AG09309 (cell line): ENCODE results near the gene GABRB3.

Experiments
- DNase-seq: peaks from one replicate; pipeline ENCODE4 v3.0.0-alpha.2; 2010; ENCODE audit warnings: low read depth
- H3K4me3 ChIP-seq: 2 replicates; pipeline ENCODE4 v1.5.1; 2011; ENCODE audit warnings: mild to moderate bottlenecking, low read depth, low read length, moderate library complexity; ENCODE audit not compliant: control insufficient read depth
- CTCF ChIP-seq: IDR thresholded peaks from 2 replicates; pipeline ENCODE4 v1.5.1; 2011; ENCODE audit warnings: mild to moderate bottlenecking, low read depth, low read length, inconsistent platforms; ENCODE audit not compliant: insufficient read depth, control insufficient read depth; ENCODE audit errors: missing control alignments

GABRB3 gene

GRCh38 chr15:26580943-26581342 lies 191.9 kb downstream of the GABRB3 start:
- no peak for DNase-seq
- TF ChIP-seq CTCF: no peak
- H3K4me3 ChIP-seq: no peak overlapping the region

GRCh38 chr15:26572602-26573350 lies 200.1 kb downstream of the GABRB3 start:
- no peak for DNase-seq
- TF ChIP-seq CTCF: no peak
- H3K4me3 ChIP-seq: no peak overlapping the region

GRCh38 chr15:26571346-26571745 lies 201.5 kb downstream of the GABRB3 start:
- H3K4me3 ChIP-seq: no peak overlapping the region
- DNase-seq: no peak
- TF ChIP-seq CTCF: no peak

- TF ChIP-seq CTCF: no peak
- no peak overlapping the region for H3K4me3 ChIP-seq
- no peak for DNase-seq
These were observed 207.3 kb downstream of the GABRB3 start for GRCh38 chr15:26565542-26565941.

- H3K4me3 ChIP-seq: no peak overlapping the region
- no peak for TF ChIP-seq CTCF
- no peak for DNase-seq
These were observed 208.5 kb downstream of the GABRB3 start for GRCh38 chr15:26564361-26564760.

GRCh38 chr15:26562336-26562735 lies 210.5 kb downstream of the GABRB3 start:
- DNase-seq: no peak
- no peak overlapping the region for H3K4me3 ChIP-seq
- no peak for TF ChIP-seq CTCF

GRCh38 chr15:26561896-26562295 lies 211.0 kb downstream of the GABRB3 start:
- no peak for TF ChIP-seq CTCF
- H3K4me3 ChIP-seq: no peak overlapping the region
- no peak for DNase-seq
